GM12873 (cell line): ENCODE data around the gene NNMT.

ENCODE experiments used
- CTCF ChIP-seq: IDR thresholded peaks from 2 replicates; pipeline ENCODE4 v1.5.1; 2012; ENCODE audit warnings: low read depth, mild to moderate bottlenecking, moderate library complexity, low read length, control low read depth; ENCODE audit not compliant: insufficient read depth; ENCODE audit errors: missing control alignments

NNMT gene

GRCh38 chr11:114259124-114259526, 37.1 kb upstream of the NNMT start:
- no peak for TF ChIP-seq CTCF

- no peak for TF ChIP-seq CTCF
Observed at GRCh38 chr11:114259551-114259983, 36.6 kb upstream of the NNMT start.

- no peak for TF ChIP-seq CTCF
Observed at GRCh38 chr11:114260077-114260476, 36.1 kb upstream of the NNMT start.

GRCh38 chr11:114260483-114260882, 35.7 kb upstream of the NNMT start:
- no peak for TF ChIP-seq CTCF

GRCh38 chr11:114261791-114262190, 34.4 kb upstream of the NNMT start:
- TF ChIP-seq CTCF = no peak

GRCh38 chr11:114262681-114263512, 33.3 kb upstream of the NNMT start:
- peak; percentile 59 for TF ChIP-seq CTCF

GRCh38 chr11:114263513-114264170, 32.6 kb upstream of the NNMT start:
- TF ChIP-seq CTCF = no peak
